ENCODE results near the gene RIMS3.
A peak's percentile ranks its signal among the peaks of the same experiment; 100 is the strongest.
"Not testable (repeated sequence)": the region's sequence is repeated elsewhere in the genome, so short reads cannot be mapped to it uniquely, and the experiment has no call there.

RIMS3 gene

DNA sequence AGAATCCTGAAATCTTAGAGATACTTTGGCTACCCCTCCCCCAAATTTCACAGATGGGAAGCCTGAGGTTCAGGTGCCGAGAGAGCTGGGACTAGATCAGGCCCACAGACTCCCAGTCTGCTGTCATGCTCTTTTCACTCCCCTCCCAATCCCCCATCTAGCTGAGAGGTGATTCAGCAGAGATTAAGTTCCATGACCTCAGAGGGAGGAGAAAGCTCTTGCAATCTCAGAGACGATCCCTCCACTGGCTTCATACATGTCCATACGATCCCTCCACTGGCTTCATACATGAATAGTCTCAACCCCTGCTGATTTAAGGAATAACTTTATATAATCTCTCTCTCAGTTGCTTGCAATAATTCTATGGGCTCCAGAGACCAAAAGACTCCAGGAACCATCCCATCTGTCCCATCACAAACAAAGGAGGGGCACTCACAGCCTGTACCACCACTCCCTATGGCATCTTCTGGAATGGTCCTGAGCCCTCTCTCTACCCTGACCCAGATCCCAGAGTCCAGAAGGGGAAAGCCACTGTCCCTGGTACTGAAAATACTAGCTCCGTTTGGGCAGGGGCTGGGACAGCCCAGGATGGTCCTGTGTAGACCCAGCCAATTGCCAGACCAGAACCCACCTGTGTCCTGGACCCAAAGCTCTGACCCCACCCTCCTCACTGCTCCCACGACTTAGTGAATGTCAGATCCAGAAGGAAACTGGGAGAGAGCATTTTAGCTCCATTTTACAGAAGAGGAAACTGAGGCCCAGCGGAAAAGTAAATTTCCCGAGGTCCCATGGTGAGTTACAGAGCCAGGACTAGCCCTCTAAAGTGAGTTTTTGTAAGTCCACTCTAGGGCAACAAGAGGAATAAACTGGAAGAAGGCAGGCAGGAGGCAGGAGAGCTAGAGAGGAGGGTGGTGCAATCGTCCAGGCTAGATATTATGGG lies 27.1 kb downstream of the RIMS3 start:
- no peak for ATAC-seq (replicated peaks)
- DNase-seq = no peak
- Mint-ChIP-seq H3K36me3 (peaks cover 4 to 6% of the 10 kb centered on the region in 2 donors), H3K27me3 (no peaks in the 10 kb centered on the region), H3K4me3 (no peak overlapping the region), H3K9me3 (peaks cover 0 to 1% of the 10 kb centered on the region in 2 donors), H3K27ac (no peak overlapping the region), H3K4me1 (peaks cover 12 to 13% of the 10 kb centered on the region in 2 donors)

DNA sequence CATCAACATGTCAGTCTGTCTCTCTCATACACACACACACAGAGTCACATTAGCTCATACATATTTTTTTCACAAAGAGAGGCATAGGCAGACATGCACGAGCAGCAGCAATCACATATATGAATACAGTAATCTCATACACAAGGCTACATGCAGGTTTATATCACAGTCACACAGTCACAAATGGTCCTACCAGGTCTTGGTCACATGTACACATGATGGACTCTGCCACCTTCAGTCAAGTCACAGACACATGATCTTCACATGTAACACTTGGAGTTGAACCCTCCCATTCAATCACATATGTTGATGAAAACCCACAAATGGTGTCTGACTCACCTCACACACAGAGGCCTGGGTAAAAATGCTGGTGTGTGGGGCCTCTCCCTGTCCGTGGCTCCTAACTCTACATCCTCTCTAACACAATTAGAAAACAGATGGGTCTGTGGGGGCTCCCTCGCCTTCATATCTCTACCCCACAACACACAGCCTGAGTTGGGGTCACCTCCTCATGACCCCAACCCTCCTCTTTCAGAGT lies 27.9 kb downstream of the RIMS3 start:
- Mint-ChIP-seq H3K36me3 (peaks cover 4 to 6% of the 10 kb centered on the region in 2 donors), H3K9me3 (peaks cover 0 to 1% of the 10 kb centered on the region in 2 donors), H3K27me3 (no peaks in the 10 kb centered on the region), H3K4me3 (no peak overlapping the region), H3K4me1 (peaks cover 15 to 19% of the 10 kb centered on the region in 2 donors), H3K27ac (no peak overlapping the region)
- ATAC-seq (replicated peaks) (no peak), DNase-seq (no peak)

DNA sequence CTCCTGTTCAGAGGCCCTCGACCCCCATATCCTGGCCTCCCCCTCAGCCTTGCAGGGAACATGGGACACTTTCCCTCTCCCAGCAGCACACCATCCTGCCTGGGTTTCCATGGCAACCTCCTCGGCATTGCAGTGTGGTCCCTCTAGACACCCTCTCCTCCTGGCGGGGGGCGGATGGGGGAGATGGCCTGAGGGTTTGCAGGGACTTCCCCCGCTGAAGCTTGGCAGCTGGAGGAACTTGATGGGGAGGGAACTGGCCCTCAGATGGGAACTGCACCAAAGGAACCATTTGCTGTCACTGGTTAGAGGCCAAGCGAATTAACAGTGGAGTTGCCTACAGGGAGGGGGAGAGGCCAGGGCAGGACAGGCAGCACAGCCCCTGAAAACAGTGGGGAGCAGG lies 28.7 kb downstream of the RIMS3 start:
- peaks cover 0 to 1% of the 10 kb centered on the region in 2 donors for H3K9me3 Mint-ChIP-seq
- no peaks in the 10 kb centered on the region for H3K27me3 Mint-ChIP-seq
- H3K36me3 Mint-ChIP-seq = peaks cover 4 to 6% of the 10 kb centered on the region in 2 donors
- H3K4me1 Mint-ChIP-seq = peaks cover 15 to 19% of the 10 kb centered on the region in 2 donors
- DNase-seq = no peak
- no peak overlapping the region for H3K4me3 Mint-ChIP-seq
- H3K27ac Mint-ChIP-seq = no peak overlapping the region
- ATAC-seq (replicated peaks) = no peak

DNA sequence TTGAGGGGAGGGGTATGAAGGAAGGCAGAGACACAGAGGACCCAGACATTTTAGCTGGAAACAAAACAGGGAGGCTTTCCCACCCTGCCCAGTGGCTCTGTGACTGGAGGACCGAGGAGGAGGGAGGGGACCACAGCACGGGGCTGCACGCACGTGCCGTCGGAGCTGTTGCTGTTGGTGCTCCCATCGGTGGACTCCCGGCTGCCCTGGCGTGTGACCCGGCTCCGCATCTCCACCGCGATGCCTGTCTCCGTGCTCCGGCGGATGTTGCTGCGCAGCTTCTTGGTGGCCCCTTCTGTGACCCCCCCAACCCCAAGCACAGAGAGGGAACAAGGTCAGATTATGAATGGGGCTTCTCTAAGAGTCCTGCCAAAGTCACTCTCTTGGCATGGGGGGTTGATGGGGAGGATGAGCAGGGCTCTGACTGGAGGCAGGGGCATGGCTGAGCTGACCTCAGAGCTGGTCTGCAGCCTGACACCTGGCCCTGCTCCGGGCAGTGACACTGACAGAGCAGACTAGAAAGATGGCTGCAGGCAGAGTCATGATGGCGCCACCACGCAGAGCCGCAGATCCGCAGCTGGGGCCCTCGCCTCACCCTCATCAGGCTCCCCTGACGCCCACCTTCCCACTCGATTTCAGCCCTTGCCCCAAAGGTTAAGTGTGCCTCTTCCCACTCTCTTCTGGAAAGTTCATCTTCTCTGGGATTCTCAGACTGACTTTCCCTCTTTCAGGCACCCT lies 29.6 kb downstream of the RIMS3 start:
- H3K27ac Mint-ChIP-seq = no peak overlapping the region
- peaks cover 0 to 1% of the 10 kb centered on the region in 2 donors for H3K9me3 Mint-ChIP-seq
- H3K36me3 Mint-ChIP-seq = peaks cover 4 to 6% of the 10 kb centered on the region in 2 donors
- no peak overlapping the region for H3K4me3 Mint-ChIP-seq
- peaks cover 15 to 19% of the 10 kb centered on the region in 2 donors for H3K4me1 Mint-ChIP-seq
- ATAC-seq (replicated peaks) (no peak), DNase-seq (no peak)
- H3K27me3 Mint-ChIP-seq = no peaks in the 10 kb centered on the region

DNA sequence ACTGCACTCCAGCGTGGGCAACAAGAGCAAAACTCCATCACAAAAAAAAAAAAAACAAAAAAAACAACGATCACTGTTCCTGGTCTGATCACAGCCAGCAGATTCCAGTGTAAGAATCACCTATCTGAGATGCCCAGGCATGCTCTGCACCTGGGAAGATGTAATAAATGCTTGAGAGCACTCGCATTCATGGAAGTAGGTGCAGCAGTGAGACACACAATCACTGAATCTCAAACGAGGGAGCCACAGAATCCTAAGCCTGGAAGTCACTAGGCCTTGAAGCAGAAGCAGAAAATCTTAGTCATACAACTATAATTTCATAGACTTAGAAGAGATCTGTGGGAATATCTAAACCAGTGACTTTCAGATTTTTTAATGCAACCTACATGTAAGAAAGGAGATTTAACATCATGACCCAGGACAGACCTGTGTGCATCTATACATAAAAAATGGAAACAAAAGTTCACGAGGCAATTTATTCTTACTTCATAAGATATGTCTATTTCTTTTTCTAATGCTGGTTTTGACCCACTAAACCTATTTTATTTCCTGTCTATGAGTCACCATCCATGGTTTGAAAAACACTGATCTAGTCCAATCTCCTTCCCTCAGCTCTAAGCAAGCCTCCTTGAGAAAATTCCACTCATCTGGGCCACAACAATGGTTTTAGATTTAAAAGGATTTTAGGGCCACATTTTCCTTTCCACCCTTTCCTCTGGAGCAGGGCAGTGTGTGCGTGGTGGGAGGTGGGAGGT lies 30.4 kb downstream of the RIMS3 start:
- DNase-seq = no peak

DNA sequence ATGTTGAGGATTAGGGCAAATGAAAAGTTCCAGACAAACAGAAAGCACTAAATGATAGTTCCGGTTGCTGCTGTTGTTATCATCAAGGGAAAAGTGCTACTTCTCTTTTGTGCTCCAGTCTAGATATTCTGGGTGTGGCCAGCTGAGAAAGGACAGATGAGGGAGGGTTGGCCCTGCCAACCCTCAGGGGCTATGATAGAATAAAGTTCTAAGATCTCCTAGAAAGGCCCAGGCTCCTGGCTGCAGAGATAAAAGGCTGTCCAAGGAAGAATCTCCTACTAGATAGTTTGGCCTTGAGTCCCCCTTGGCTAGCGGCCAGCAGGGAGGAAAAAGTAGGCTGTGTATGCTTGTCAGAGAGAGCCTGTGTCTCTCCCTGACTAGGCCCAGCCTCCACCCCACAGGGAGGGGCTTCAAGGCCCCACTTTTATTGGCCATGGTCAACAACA lies 31.5 kb downstream of the RIMS3 start:
- ATAC-seq (replicated peaks) = peak; percentile 76 to 83
- Mint-ChIP-seq H3K36me3 (peaks cover 6% of the 10 kb centered on the region in 2 donors), H3K4me1 (peaks cover 15 to 22% of the 10 kb centered on the region in 2 donors), H3K4me3 (no peak overlapping the region), H3K27ac (no peak overlapping the region), H3K27me3 (no peaks in the 10 kb centered on the region), H3K9me3 (peaks cover 0 to 1% of the 10 kb centered on the region in 2 donors)
- no peak for DNase-seq

More for the DNA sequence above, 30.4 kb downstream of the RIMS3 start:
- Mint-ChIP-seq H3K27ac (no peak overlapping the region), H3K27me3 (no peaks in the 10 kb centered on the region), H3K36me3 (peaks cover 6% of the 10 kb centered on the region in 2 donors), H3K4me1 (peaks cover 14 to 19% of the 10 kb centered on the region in 2 donors), H3K9me3 (peaks cover 0 to 1% of the 10 kb centered on the region in 2 donors), H3K4me3 (no peak overlapping the region)
- no peak for ATAC-seq (replicated peaks)

DNA sequence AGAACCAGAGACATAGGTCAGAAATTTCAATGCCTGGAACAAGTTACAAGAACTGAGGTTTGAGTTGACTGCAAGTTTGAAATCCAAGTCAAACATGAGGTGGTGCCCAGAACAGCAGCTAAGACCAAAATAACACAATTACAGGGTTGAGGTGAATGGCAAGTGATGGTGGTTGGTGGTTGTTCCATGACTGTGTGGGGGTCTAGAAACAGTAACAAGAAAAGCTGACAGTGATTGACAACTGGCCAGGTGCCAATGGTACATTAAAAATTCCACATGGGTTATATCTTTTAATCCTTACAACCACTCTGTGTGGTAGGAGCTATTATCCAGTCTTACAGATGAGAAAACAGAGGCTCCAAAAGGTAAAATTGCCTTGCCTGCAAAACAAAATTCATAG lies 32.0 kb downstream of the RIMS3 start:
- no peaks in the 10 kb centered on the region for H3K27me3 Mint-ChIP-seq
- H3K27ac Mint-ChIP-seq = peak overlapping the region; percentile 15
- H3K4me1 Mint-ChIP-seq = peaks cover 15 to 26% of the 10 kb centered on the region in 2 donors
- peaks cover 6% of the 10 kb centered on the region in 2 donors for H3K36me3 Mint-ChIP-seq
- peaks cover 0 to 1% of the 10 kb centered on the region in 2 donors for H3K9me3 Mint-ChIP-seq
- H3K4me3 Mint-ChIP-seq = no peak overlapping the region
- no peak for DNase-seq
- peak; percentile 31 to 45 for ATAC-seq (replicated peaks)

DNA sequence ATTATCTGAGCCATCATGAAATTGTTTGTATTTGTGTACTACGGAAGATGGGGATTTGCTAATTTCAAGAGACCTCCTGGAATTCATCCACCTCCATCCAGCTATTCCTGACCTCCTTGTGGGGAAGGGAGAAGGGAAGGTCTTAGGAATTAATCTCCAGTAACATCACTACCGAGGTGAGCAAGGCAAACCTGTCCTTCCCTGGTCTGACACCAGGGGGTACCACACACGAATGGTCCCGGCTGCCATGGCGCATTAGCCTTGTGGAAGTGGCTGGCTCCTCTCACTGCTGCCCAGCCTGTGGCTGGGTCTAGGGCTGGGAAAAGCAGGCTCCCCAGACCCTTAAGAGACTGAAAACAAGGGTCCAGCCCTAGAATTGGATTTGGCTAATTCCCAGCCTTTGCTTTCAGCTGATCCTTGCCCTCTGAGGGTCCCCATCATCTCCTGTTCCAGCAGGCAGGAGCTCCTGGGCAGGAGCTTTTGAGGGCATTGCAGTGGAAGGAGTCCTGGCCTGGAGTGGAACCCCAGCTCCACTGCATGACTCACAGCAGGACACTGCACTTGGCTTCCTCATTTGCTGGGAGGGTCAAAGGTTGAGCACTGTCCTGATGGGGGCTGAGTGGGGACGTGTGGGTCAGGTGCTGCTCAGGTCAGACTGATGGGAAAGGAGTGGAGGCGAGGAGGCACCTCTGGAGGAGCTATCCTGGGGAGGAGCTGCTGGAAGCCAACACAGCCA lies 34.8 kb downstream of the RIMS3 start:
- no peak for DNase-seq
- Mint-ChIP-seq H3K4me3 (no peak overlapping the region), H3K36me3 (peaks cover 4 to 8% of the 10 kb centered on the region in 2 donors), H3K4me1 (peaks cover 21 to 33% of the 10 kb centered on the region in 2 donors), H3K27ac (peak overlapping the region; percentile 31), H3K27me3 (peaks cover 5 to 6% of the 10 kb centered on the region in 2 donors), H3K9me3 (peaks cover 0 to 1% of the 10 kb centered on the region in 2 donors)
- ATAC-seq (replicated peaks) = no peak

DNA sequence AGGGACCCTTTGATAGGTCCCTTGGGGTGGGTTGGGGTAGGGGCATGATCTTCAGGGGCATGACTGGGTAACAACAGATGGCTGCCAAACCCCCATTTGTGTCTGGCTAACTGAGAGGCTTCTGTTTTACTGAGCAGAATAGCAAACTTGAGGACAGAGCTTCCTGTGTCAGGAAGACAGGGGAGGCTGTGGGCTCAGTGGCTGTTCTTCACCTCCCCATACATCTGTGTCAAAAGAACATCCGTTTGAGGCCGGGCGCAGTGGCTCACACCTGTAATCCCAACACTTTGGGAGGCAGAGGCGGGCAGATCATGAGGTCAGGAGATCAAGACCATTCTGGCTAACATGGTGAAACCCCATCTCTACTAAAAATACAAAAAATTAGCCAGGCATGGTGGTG lies 35.9 kb downstream of the RIMS3 start:
- H3K9me3 Mint-ChIP-seq; H3K27me3 Mint-ChIP-seq; H3K27ac Mint-ChIP-seq; DNase-seq; H3K4me3 Mint-ChIP-seq; ATAC-seq (replicated peaks); H3K36me3 Mint-ChIP-seq: not testable (repeated sequence)
- H3K4me1 Mint-ChIP-seq = peaks cover 29 to 43% of the 10 kb centered on the region in 2 donors

DNA sequence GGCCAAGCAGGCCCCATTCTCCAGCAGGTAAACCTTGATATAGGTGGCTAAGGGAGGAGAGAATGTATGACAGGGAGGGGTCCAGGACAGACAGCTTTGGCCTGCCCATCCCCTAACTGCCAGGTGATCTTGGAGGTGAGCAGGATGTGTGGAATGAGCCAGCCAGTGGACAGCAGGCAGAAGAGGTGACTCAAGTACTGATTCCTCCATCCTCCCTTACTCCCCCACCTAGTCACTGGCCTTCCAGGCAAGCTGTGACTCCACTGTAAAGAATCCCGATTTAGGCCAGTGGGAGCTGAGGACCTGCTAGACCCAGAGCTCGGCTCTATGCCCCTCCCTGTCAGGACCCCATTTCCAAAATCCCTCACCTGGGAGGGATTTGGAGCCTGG lies 36.6 kb downstream of the RIMS3 start:
- Mint-ChIP-seq H3K4me3 (no peak overlapping the region), H3K27ac (no peak overlapping the region), H3K27me3 (peaks cover 5 to 7% of the 10 kb centered on the region in 2 donors), H3K4me1 (peaks cover 26 to 40% of the 10 kb centered on the region in 2 donors), H3K36me3 (peaks cover 2 to 3% of the 10 kb centered on the region in 2 donors), H3K9me3 (no peaks in the 10 kb centered on the region)
- no peak for ATAC-seq (replicated peaks)
- no peak for DNase-seq

DNA sequence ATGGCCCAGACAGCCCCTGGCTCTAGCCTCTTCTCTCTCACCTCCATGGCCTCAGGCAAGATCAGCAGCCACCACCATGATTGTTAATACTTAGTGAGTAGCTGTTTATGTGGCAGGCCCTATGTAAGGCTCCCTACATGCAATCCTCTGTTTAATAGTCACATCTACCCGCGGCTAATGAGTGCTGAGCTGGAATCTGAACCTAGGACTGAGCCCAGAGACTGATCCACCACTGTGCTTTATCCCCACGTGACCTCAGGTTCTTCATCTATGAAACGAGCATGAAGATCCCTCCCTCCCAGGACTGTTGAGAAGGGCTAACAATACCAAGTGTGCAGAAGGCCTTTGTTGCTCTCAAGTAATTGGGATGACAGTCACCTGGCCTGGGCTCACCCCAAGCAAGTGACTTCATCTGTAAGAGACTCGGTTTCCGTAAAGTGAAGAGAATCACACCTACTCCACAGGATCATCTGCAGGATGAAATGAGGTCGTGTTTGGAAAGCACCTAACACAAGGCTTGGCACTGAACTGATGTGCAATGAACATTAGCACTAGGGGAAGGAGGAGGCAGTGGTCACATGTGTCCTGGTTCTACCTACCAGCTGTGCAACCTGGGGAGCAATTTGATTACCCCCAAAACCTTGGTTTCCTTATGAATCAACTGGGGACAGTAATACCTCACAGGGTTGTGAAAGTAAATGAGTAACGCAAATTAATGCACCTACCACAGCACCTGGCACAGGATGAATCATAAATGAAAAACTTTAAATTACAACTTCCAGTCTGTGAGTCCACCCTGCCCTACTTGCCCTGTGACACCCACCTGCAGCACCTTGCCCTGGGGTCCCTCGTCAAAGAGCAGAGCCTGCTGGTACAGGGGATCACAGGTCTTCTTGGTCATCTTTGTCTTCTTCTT lies 37.2 kb downstream of the RIMS3 start:
- peaks cover 20 to 33% of the 10 kb centered on the region in 2 donors for H3K4me1 Mint-ChIP-seq
- no peaks in the 10 kb centered on the region for H3K9me3 Mint-ChIP-seq
- peaks cover 2 to 3% of the 10 kb centered on the region in 2 donors for H3K36me3 Mint-ChIP-seq
- H3K4me3 Mint-ChIP-seq = no peak overlapping the region
- no peak overlapping the region for H3K27ac Mint-ChIP-seq
- H3K27me3 Mint-ChIP-seq = peaks cover 5 to 7% of the 10 kb centered on the region in 2 donors
- DNase-seq (no peak), ATAC-seq (replicated peaks) (peak; percentile 59 to 69)

DNA sequence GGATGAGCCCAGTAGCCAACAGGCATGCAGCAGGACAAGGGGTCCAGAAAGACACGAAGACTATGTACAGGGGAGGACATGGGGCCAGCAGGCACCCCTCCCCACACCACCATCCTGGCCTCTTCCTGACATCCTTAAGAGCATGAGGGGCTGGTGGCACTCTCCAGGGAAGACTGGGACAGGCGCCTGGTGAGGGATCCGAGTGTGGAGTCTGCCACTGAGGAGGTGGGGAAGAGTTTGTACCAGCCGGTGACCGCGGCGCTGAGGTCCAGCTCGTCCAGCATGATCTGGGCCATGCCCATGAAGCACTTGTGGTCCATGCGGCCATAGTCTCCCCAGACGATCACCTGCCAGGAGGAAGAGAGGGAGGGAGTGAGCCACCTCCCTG lies 39.1 kb downstream of the RIMS3 start:
- DNase-seq (no peak), ATAC-seq (replicated peaks) (no peak)
- Mint-ChIP-seq H3K27ac (peak overlapping the region; percentile 26), H3K4me1 (peaks cover 18 to 29% of the 10 kb centered on the region in 2 donors), H3K27me3 (peaks cover 5 to 7% of the 10 kb centered on the region in 2 donors), H3K4me3 (no peak overlapping the region), H3K9me3 (no peaks in the 10 kb centered on the region), H3K36me3 (peaks cover 2 to 3% of the 10 kb centered on the region in 2 donors)
